GM10847 (cell line): ENCODE results near the gene RIBC1.

Source experiments
- POLR2A ChIP-seq: IDR thresholded peaks from 2 replicates; pipeline ENCODE4 v1.6.1; 2011; ENCODE audit not compliant: insufficient read length; ENCODE audit errors: extremely low read depth

The RIBC1 gene

GRCh38 chrX:53456254-53456653 lies 33.6 kb downstream of the RIBC1 start:
- no peak for TF ChIP-seq POLR2A

- no peak for TF ChIP-seq POLR2A
These were observed 35.4 kb downstream of the RIBC1 start for GRCh38 chrX:53458082-53458481.

- no peak for TF ChIP-seq POLR2A
These were observed 48.7 kb downstream of the RIBC1 start for GRCh38 chrX:53471346-53471745.

DNA sequence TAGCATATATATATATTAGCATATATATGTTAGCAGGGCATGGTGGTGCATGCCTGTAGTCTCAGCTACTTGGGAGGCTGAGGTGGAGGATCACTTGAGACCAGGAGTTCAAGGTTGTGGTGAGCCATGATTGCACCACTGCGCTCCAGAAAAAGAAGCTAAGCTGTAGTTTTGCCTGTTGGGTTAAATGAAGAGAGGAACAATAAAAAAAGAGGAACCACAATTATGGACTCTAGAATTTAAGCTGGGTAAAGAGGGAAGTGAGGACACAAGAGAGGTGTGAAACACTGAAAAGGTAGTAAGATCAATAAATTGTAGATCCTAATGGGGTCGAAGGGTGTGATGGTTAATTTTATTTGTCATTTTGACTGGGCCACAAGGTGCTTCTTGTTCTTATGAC lies 52.0 kb downstream of the RIBC1 start:
- no peak for TF ChIP-seq POLR2A

DNA sequence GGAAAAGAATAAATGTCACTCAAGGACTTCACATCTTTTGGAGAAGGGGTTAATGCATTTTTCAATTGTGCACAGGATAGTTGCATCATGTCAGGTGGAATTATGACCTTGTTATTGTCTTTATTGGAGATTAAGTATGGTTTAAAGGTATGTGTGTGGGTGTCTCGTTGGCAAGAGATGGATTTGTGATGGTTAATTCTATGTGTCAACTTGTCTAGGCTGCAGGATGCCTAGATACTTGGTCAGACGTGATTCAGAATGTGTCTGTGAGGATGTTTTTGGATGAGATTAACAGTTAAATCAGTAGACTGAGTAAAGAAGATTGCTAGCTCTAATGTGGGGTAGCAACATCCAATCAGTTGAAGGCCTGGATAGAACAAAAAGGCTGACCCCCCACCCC lies 53.7 kb downstream of the RIBC1 start:
- TF ChIP-seq POLR2A, result no peak

- TF ChIP-seq POLR2A, result no peak
These were observed 56.6 kb downstream of the RIBC1 start for GRCh38 chrX:53479301-53479700.
